ENCODE results near the gene EP300.

- TF ChIP-seq EZH2 (IDR thresholded peaks at IDR 0.05; ENCODE audit: low read length, missing control alignments) (no peak), CTCF (conservative IDR thresholded peaks at IDR 0.05 in 1 of 2, IDR thresholded peaks at IDR 0.05 in 1 of 2; ENCODE audit: low read depth in 1 of 2, low read length in 2 of 2) (no peak)
Measured at GRCh38 chr22:41070665-41071331, 21.6 kb upstream of the EP300 start.

Measured in fibroblast of lung (primary cell).